NT2/D1 (cell line): Measurements from ENCODE around the gene ACSS3.
"Not testable (repeated sequence)": the region's sequence is repeated elsewhere in the genome, so short reads cannot be mapped to it uniquely, and the experiment has no call there.

Source experiments
- DNase-seq: peaks from one replicate; pipeline ENCODE4 v3.0.0-alpha.2; 2011; ENCODE audit warnings: low read depth, low spot score
- H3K27me3 ChIP-seq: 2 replicates; pipeline ENCODE4 v1.6.0; 2011; ENCODE audit warnings: mild to moderate bottlenecking; ENCODE audit not compliant: insufficient read length, insufficient read depth
- H3K36me3 ChIP-seq: 2 replicates; pipeline ENCODE4 v1.6.1; 2011; ENCODE audit warnings: mild to moderate bottlenecking, low read length, mixed read lengths; ENCODE audit not compliant: insufficient read depth, insufficient read length
- H3K4me1 ChIP-seq: 2 replicates; pipeline ENCODE4 v1.5.1; 2011; ENCODE audit not compliant: insufficient read depth, insufficient read length
- H3K4me3 ChIP-seq: 2 replicates; pipeline ENCODE4 v1.5.1; 2011; ENCODE audit warnings: low read depth; ENCODE audit not compliant: insufficient read length
- H3K9ac ChIP-seq: 2 replicates; pipeline ENCODE4 v1.6.0; 2011; ENCODE audit warnings: low read depth; ENCODE audit not compliant: insufficient read length
- H3K9me3 ChIP-seq: 2 replicates; pipeline ENCODE4 v1.5.1; 2011; ENCODE audit warnings: mild to moderate bottlenecking, low read length; ENCODE audit not compliant: insufficient read depth
- SUZ12 ChIP-seq: IDR thresholded peaks from 2 replicates; pipeline ENCODE4 v1.6.1; 2011; ENCODE audit not compliant: insufficient read length, insufficient read depth; ENCODE audit errors: extremely low read depth
- YY1 ChIP-seq: IDR thresholded peaks from 2 replicates; pipeline ENCODE4 v1.6.1; 2011; ENCODE audit not compliant: insufficient read length, insufficient read depth
- ZNF274 ChIP-seq: IDR thresholded peaks from 2 replicates; pipeline ENCODE4 v1.6.1; 2011; ENCODE audit warnings: mild to moderate bottlenecking, low read depth, low read length

Gene ACSS3

DNA sequence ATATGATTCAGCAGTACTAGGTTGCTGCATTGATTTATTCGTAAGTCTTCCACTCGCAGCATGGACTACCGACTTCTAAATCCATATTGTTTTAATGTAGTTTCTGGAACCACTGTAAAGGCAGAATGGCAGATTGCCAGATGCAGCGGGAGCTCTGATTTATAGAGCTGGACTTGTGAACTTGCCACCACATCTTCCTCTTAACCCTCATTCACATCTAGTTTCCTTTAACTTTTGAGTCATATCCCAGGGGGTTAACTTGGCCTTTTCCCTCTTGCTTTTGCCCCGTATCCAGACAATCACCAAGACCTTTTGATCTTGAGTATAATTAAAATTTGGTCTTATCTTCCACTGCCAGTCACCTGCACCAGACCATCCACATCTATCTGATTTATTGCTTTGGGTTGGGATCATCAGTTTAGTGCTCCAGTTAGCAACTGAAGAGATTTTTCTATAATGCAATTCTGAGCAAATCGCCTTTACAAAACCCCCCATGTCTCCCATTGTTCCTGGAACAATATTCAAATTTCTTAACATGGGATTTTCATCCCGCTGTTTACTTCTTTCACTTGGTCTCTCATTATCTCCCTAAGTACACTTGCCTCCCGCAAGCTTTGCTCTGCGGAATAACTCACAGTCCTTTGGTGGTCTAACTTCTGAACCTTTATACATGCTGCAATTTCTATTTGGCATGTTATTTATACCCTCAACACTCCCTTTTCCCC, 130.5 kb downstream of the ACSS3 start:
- H3K27me3 ChIP-seq, result no peaks in the 10 kb centered on the region
- no peaks in the 10 kb centered on the region for H3K9me3 ChIP-seq
- no peak for DNase-seq
- TF ChIP-seq SUZ12 (no peak), ZNF274 (no peak), YY1 (no peak)
- no peaks in the 10 kb centered on the region for H3K4me1 ChIP-seq
- H3K4me3 ChIP-seq, result no peak overlapping the region
- H3K9ac ChIP-seq, result no peak overlapping the region
- no peaks in the 10 kb centered on the region for H3K36me3 ChIP-seq

GRCh38 chr12:81209012-81209411, 131.1 kb downstream of the ACSS3 start:
- no peak for DNase-seq
- H3K4me3 ChIP-seq, result no peak overlapping the region
- no peaks in the 10 kb centered on the region for H3K4me1 ChIP-seq
- no peak overlapping the region for H3K9ac ChIP-seq
- H3K9me3 ChIP-seq, result no peaks in the 10 kb centered on the region
- TF ChIP-seq SUZ12 (no peak), YY1 (no peak), ZNF274 (no peak)
- H3K36me3 ChIP-seq, result no peaks in the 10 kb centered on the region
- H3K27me3 ChIP-seq, result no peaks in the 10 kb centered on the region

DNA sequence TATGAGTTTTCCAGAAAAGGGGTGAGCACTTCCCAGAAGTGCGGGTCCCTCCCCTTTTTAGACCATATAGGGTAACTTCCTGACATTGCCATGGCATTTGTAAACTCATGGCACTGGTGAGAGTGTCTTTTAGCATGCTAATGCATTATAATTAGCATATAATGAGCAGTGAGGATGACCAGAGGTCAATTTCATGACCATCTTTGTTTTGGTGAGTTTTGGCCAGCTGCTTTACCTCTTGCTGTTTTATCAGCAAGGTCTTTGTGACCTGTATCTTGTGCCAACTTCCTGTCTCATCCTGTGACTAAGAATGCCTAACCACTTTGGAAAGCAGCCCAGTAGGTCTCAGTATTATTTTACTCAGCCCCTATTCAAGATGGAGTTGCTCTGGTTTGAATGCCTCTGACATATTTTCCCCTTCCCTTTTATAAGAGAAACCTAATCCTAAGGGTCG, 131.9 kb downstream of the ACSS3 start:
- H3K4me3 ChIP-seq, H3K9ac ChIP-seq, H3K4me1 ChIP-seq, H3K9me3 ChIP-seq, H3K36me3 ChIP-seq, H3K27me3 ChIP-seq, DNase-seq: not testable (repeated sequence)

DNA sequence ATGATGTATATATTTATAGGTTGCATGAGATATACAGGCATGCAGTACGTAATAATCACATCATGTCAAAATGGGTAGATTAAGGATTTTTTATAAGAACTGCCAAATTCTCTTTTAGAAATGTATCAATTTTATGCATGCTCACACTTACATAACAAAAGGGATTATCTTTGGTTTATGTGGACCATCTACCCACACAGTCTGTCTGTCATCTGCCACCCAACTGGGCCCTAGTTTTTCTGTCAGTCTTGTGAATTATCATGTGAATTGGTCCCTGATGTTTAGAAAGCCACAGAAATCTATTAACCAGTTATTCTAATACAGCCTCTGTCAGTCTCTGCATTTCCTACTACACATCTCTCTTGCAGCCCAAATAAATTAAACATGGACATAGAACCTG, 133.4 kb downstream of the ACSS3 start:
- no peaks in the 10 kb centered on the region for H3K27me3 ChIP-seq
- H3K4me1 ChIP-seq, result no peaks in the 10 kb centered on the region
- no peaks in the 10 kb centered on the region for H3K36me3 ChIP-seq
- DNase-seq, result no peak
- no peak for TF ChIP-seq ZNF274
- TF ChIP-seq SUZ12, result no peak
- no peak for TF ChIP-seq YY1
- H3K9me3 ChIP-seq, result no peaks in the 10 kb centered on the region
- H3K9ac ChIP-seq, result no peak overlapping the region
- no peak overlapping the region for H3K4me3 ChIP-seq

DNA sequence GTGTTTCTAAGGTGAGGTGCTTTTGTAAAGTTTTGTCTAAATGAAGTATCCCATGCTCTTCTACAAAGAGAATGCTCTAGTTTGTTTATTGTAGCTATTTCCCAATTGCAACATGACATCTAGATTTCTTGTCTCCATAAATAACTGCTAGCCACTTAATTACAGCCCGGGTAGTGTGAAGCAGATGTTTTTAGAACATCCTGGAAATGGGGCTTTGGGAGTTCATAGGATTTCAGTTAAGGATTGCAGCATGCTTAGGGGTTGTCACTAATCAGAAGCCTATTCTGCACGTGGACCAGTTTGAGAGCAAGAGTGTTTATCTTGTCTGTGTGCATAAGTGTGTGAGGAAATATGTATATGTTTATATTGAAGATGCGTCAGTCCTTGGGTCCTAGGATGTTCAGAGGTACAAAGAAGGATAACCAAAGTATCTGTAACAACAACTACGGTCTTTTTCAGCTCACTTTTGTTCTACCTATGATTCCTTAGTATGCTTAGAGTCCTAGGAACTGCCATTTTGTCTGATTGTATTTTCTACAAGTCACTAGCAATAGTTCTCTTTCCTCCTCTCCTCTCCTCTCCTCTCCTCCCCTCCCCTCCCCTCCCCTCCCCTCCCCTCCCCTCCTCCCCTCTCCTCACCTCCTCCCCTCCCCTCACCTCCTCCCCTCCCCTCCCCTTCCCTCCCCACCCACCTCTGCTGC, 135.3 kb downstream of the ACSS3 start:
- DNase-seq, result no peak
- H3K9me3 ChIP-seq, result no peaks in the 10 kb centered on the region
- H3K4me3 ChIP-seq, result no peak overlapping the region
- H3K36me3 ChIP-seq, result no peaks in the 10 kb centered on the region
- H3K9ac ChIP-seq, result no peak overlapping the region
- TF ChIP-seq YY1, result no peak
- TF ChIP-seq ZNF274, result no peak
- H3K27me3 ChIP-seq, result no peaks in the 10 kb centered on the region
- H3K4me1 ChIP-seq, result no peaks in the 10 kb centered on the region

GRCh38 chr12:81216739-81217138, 138.9 kb downstream of the ACSS3 start:
- DNase-seq, result no peak
- H3K4me1 ChIP-seq, result no peaks in the 10 kb centered on the region
- H3K4me3 ChIP-seq, result no peak overlapping the region
- no peak overlapping the region for H3K9ac ChIP-seq
- TF ChIP-seq SUZ12 (no peak), YY1 (no peak), ZNF274 (no peak)
- H3K9me3 ChIP-seq, result no peaks in the 10 kb centered on the region
- H3K27me3 ChIP-seq, result no peaks in the 10 kb centered on the region
- H3K36me3 ChIP-seq, result no peaks in the 10 kb centered on the region

DNA sequence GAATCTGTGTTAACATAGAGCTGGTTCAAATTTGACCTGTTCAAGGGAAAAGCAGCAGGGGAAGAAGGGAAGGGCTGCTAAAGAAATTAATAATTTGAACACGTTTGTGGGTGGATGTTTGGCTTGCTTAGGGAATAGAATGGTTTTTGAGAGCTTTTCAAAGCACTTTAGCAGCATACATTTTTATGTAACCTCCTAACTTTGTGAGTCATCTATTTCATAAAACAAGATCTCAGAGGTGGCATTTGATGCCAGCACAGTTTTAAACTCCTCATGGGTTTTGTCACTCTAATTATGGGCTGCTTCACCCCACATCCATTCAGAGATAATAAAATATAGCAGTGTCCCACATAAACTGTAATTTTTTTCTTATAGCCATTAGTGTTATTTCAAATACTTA, 143.8 kb downstream of the ACSS3 start:
- DNase-seq, result no peak
- no peaks in the 10 kb centered on the region for H3K27me3 ChIP-seq
- H3K9me3 ChIP-seq, result no peaks in the 10 kb centered on the region
- TF ChIP-seq ZNF274, result no peak
- H3K4me3 ChIP-seq, result no peak overlapping the region
- no peaks in the 10 kb centered on the region for H3K36me3 ChIP-seq
- H3K4me1 ChIP-seq, result no peaks in the 10 kb centered on the region
- H3K9ac ChIP-seq, result no peak overlapping the region
